ENCODE measurements around the gene CBL.
A peak's percentile ranks its signal among the peaks of the same experiment; 100 is the strongest.

Gene CBL

DNA sequence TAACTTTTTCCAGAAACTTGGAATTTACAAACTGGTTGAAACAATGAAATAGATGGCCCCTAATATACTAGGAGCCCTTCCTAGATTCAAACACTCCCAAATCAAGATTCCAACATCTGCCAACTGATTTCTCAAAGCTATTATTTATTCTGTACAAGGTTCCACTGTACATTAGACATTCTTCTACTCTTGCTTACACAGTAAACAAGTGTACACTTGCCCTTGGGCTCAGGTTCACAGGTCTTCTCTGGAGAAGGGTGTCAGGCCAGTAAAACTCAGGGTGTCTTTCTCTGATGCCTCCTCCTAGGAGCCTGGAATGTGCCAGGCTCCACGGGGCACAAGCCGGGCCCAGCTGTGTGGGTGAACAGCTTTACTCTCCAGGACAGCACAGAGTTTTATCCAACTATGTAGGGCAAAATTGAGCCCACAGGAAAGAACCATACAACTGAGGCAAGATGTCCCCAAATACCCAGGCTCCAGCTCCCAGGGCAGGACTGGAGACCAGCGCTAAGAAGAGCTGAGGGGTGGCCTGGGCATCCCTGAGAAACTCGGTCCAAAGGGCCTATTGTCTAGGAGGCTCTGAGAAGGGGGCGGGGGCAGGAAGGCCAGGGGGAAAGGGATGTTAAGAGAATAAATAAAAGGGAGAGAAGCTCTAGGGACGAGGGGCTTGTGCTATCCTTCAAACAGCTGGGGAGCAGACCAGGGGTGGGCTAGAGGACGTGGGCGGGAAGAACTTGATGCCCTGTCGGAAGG, 149.1 kb downstream of the CBL start:
- no peak overlapping the region for H3K4me3 ChIP-seq (ENCODE audit: low read length)
- H3K4me1 ChIP-seq (ENCODE audit: insufficient read depth, low read length): peaks cover 24% of the 10 kb centered on the region
- peaks cover 2% of the 10 kb centered on the region for H3K36me3 ChIP-seq (ENCODE audit: insufficient read depth, low read length)
- no peaks in the 10 kb centered on the region for H3K9me3 ChIP-seq (ENCODE audit: low read length)
- no peak overlapping the region for H2AFZ ChIP-seq (ENCODE audit: low read depth, low read length)
- no peaks in the 10 kb centered on the region for H3K27me3 ChIP-seq (ENCODE audit: insufficient read depth, low read length)

DNA sequence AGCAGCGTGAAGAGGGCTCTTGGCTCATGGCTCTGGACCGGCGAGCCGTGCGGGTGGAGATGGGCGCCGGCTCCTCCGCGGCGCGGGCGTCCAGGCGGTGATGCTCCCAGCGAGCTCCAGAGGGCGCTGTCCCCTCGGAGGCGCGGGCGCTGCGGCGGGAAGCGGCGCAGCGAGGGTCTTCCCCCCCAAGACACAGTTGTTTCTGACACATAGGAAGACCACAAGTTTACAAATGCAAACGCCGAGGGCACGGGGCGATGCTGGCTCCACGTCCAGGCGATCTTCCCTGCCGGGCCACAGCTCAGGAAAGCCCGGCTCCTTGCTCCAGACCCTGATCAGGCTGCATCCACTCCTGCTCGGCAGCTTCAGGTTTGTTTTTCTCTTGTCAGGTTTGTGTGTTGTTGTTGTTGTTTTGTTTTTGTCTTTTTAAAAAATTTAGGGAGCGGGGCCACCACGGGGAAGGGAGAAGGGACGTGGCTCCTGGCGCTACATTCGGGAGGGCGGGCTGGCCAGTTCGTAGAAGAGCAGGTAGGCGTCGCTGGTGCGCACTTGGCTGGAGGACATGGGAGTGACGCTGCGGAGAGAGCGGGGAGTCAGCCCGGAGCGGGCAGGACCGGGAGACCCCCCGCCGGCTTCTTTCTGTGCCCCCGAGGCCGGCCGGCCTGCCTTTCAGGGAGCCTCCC, 150.4 kb downstream of the CBL start:
- Histone ChIP-seq H3K27me3 (ENCODE audit: insufficient read depth, low read length) (no peaks in the 10 kb centered on the region), H3K4me3 (ENCODE audit: low read length) (peak overlapping the region; percentile 39), H3K9me3 (ENCODE audit: low read length) (no peaks in the 10 kb centered on the region), H2AFZ (ENCODE audit: low read depth, low read length) (peak overlapping the region; percentile 66), H3K4me1 (ENCODE audit: insufficient read depth, low read length) (peaks cover 31% of the 10 kb centered on the region), H3K36me3 (ENCODE audit: insufficient read depth, low read length) (peaks cover 2% of the 10 kb centered on the region)

- no peak overlapping the region for H3K4me3 ChIP-seq (ENCODE audit: low read length)
- H3K4me1 ChIP-seq (ENCODE audit: insufficient read depth, low read length): peaks cover 37% of the 10 kb centered on the region
- H2AFZ ChIP-seq (ENCODE audit: low read depth, low read length): no peak overlapping the region
- H3K36me3 ChIP-seq (ENCODE audit: insufficient read depth, low read length): peaks cover 2% of the 10 kb centered on the region
- H3K27me3 ChIP-seq (ENCODE audit: insufficient read depth, low read length): no peaks in the 10 kb centered on the region
- H3K9me3 ChIP-seq (ENCODE audit: low read length): no peaks in the 10 kb centered on the region
These were observed 150.9 kb downstream of the CBL start for GRCh38 chr11:119357074-119357473.
